Neural progenitor cell (in vitro differentiated cells): ENCODE measurements around the gene AUP1.

Experiments
- CTCF ChIP-seq: fragments of 200-600 bp; sonication (generic); IDR thresholded peaks from 2 replicates; pipeline ENCODE4 v1.5.1; 2017; ENCODE audit warnings: antibody characterized with exemption, mild to moderate bottlenecking
- EZH2 ChIP-seq: fragments of 200-600 bp; sonication (generic); IDR thresholded peaks from 2 replicates; pipeline ENCODE4 v1.6.1; 2017; ENCODE audit warnings: antibody characterized with exemption, mild to moderate bottlenecking, moderate library complexity
- EZH2phosphoT487 ChIP-seq: fragments of 200-600 bp; sonication (generic); IDR thresholded peaks from 2 replicates; pipeline ENCODE4 v1.6.1; 2017; ENCODE audit warnings: antibody characterized with exemption

- TF ChIP-seq CTCF (no peak), EZH2 (no peak), EZH2phosphoT487 (no peak)
Measured at GRCh38 chr2:74522516-74522915, 7.0 kb downstream of the AUP1 start.
